NCI-H345 (cell line): ENCODE data around the gene ACER1.
"Not testable (repeated sequence)": the region's sequence is repeated elsewhere in the genome, so short reads cannot be mapped to it uniquely, and the experiment has no call there.

Experiments used
- DNase-seq: peaks from one replicate; lab custom pipeline; 2025; lab: John Stamatoyannopoulos, UW

ACER1 gene, protein sequence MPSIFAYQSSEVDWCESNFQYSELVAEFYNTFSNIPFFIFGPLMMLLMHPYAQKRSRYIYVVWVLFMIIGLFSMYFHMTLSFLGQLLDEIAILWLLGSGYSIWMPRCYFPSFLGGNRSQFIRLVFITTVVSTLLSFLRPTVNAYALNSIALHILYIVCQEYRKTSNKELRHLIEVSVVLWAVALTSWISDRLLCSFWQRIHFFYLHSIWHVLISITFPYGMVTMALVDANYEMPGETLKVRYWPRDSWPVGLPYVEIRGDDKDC

DNA sequence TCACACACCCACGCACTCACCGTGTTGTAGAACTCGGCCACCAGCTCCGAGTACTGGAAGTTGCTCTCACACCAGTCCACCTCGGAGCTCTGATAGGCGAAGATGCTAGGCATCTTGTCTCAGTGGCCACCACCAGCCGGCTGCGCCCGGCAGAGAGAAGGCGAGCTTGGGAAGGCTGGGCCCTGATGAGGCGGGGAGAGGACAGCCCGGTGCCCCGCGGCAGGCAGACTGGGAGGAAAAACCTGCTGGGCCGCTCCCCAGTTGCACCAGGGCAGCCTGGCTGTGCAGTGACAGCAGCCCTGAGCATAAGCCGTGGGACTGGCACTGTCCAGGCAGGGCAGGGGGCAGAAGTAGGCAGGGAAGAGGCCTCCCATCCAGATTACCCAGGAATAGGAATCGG, at the start of gene ACER1:
TSS of gene ACER1 (minus strand) at position 174 of the 400 bp plus-strand sequence. CDS start at position 113, 61 bp downstream.
- DNase-seq, result no peak

- no peak for DNase-seq
Observed at GRCh38 chr19:6383188-6383587, 49.8 kb upstream of the ACER1 start.

DNA sequence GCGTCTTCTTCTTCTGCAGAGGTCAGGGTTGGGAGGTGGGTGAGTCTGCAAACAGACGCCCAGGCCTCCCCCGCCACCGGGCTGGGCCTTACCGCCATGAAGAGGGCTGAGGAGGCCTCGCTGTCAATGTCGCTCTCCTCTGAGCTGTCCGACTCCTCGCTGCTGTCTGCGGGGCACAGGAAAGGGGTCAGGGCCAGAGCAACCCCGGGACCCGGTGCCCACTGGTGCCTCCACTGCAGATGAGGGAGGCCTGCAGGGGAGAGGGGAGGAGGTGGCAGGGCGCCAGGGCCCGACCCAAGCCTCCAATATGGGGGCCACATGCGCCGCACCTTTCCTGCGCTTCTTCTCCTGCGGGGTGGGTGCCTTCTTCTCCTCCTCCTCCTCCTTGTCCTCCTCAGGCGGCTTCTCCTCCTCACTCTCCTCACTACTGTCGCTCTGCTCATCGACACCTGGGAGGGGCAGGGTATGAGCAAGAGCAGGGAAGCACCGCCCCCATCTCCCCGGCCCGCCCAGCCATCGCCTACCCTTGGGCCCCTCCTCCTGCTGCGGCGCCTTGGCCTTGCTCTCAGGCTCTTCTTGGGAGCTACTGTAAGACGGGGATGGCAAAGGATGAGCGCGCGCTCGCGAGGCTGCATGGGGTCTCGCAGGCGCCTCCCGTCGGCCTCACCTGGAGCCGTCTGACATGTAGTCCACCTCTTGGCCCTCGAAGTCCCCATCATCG, 47.8 kb upstream of the ACER1 start:
- no peak for DNase-seq

- DNase-seq, result no peak
Observed at GRCh38 chr19:6379744-6380143, 46.3 kb upstream of the ACER1 start.

- DNase-seq, result no peak
Observed at GRCh38 chr19:6378486-6378885, 45.1 kb upstream of the ACER1 start.

DNA sequence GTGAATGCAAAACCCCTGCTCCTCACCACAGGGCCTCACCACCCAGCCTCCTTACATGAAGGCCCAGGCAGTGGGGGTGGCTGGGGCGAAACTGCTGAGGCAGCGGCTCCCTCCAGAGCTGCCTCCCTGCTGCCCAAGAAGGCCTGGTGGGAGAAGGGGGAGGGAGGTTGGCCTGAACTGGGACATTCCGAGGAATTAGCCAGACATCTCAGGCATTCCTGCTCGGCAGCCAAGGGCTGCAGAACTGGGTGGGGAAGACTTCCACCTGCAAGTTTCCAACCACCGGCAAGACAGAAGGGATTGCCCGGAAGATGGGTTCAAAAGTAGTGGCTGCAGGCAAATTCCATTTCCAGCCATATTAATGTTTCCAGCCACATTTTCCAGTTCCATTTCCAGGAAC, 44.6 kb upstream of the ACER1 start:
- no peak for DNase-seq

GRCh38 chr19:6376512-6377190, 43.2 kb upstream of the ACER1 start:
- no peak for DNase-seq

- DNase-seq, result no peak
Observed at GRCh38 chr19:6375411-6376010, 42.1 kb upstream of the ACER1 start, which contains the start of gene PSPN. Gene PSPN, minus strand, starts transcription at chr19:6375933. Its CDS starts 84 bp downstream, at chr19:6375849.

DNA sequence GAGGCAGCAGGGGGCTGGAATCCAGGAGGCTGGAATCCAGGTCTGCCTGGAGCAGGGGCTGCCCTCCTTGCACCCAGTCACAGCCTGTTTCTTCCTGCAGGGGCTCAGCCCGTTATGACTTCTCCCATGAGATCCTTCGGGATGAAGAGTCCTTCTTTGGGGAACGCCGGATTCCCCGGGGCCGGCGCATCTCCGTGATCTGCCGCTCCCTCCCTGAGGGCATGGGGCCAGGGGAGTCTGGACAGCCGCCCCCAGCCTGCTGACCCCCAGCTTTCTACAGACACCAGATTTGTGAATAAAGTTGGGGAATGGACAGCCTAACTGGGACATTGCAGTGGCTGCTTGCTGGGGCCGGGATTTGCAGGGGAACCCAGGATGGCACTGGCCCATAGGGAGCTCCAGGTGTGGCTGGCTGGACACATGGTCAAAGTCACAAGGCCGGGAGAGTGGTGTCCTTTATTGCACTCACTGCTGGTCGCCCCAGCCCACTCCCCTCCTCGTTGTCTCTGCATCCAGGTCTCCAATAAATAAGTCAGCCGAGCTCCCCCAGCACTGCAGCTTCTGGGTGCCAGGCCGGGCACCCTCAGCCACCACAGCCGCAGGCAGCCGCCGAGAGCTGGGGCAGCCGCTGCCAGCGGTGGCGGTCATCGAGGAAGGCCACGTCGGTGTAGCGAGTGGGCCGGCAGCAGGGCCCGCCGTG, 41.4 kb upstream of the ACER1 start:
- no peak for DNase-seq

- DNase-seq, result no peak
Observed at GRCh38 chr19:6374161-6374709, 40.8 kb upstream of the ACER1 start.

GRCh38 chr19:6373813-6374108, 40.3 kb upstream of the ACER1 start:
- no peak for DNase-seq

- peak; percentile 98 for DNase-seq
Observed at GRCh38 chr19:6373096-6373812, 39.8 kb upstream of the ACER1 start.

DNA sequence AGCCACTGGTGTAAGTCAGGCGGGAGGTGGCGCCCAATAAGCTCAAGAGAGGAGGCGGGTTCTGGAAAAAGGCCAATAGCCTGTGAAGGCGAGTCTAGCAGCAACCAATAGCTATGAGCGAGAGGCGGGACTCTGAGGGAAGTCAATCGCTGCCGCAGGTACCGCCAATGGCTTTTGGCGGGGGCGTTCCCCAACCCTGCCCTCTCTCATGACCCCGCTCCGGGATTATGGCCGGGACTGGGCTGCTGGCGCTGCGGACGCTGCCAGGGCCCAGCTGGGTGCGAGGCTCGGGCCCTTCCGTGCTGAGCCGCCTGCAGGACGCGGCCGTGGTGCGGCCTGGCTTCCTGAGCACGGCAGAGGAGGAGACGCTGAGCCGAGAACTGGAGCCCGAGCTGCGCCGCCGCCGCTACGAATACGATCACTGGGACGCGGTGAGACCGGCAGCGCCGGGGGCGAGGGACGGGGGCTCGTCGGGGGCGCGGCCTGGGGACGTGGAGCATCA, 39.2 kb upstream of the ACER1 start, which contains the start of gene ALKBH7:
TSS of gene ALKBH7 (plus strand) at position 201 of the 502 bp plus-strand sequence. CDS start at position 228, 27 bp downstream.
- DNase-seq, result peak; percentile 100

- DNase-seq, result no peak
Observed at GRCh38 chr19:6364353-6364752, 30.9 kb upstream of the ACER1 start.

DNA sequence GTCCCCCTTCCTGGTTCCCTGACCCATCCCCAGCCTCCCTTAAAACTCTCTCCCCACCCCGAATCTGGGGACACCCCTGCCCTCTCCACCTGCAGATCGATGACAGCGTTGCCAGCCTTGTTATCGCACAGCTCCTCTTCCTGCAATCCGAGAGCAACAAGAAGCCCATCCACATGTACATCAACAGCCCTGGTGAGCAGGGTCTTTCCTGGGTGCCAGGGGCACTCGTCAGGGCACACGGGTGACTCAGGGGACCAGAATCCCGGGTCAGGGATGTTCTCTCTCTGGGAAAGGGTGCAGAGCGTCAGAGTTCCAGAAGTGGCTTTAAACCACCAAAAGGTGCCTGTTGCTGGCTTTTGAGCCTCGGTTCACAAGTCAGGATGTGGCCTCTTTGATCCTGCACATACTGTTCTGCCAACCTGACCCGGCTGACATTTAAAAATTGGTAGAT, 29.0 kb upstream of the ACER1 start:
- DNase-seq, result no peak

- DNase-seq, result no peak
Observed at GRCh38 chr19:6362027-6362350, 28.6 kb upstream of the ACER1 start.

- DNase-seq, result not testable (repeated sequence)
Observed at GRCh38 chr19:6360857-6361216, 27.4 kb upstream of the ACER1 start.

DNA sequence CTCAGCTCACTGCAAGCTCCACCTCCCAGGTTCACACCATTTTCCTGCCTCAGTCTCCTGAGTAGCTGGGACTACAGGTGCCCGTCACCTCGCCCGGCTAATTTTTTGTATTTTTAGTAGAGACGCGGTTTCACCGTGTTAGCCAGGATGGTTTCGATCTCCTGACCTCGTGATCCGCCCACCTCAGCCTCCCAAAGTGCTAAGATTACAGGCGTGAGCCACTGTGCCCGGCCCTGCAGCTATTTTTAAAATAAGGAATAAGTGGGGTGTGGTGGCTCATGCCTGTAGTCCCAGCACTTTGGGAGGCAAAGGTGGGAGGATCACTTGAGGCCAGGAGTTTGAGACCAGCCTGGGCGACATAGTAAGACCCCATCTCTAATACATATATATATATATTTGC, 27.0 kb upstream of the ACER1 start:
- not testable (repeated sequence) for DNase-seq

DNA sequence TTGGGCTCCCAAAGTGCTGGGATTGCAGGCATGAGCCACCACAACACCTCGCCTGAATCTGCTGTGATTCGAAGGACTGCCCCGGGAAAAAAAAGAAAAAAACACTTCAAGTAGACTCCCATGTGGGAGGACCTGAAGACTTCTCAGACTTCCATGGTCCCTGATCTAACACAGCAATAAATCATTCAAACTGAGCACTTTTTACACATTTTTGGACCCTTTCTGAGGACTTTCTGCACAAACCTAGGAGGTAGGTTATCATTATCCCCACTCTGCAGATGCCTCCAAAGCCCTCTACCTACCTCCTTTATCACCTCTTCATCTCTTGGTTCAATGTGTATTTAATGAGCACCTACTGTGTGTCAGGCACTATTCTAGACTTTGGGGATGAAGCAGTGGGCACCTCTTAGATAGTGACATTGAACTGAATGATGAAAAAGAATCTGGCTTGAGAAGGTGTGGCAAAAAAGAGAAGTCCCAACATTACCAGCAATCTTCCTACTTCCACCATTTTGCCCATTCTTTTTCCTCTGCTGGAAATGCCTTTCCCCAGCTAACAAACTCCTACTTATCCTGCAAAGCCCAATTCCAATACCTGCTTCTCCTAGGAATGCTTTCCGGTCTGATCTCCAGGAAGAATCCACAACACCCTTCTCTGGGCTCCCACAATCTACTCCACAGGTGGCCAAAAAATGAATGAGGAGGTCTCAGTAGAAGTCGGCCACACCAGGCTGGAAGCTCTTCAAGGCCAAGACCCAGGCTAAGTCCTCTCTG, 26.3 kb upstream of the ACER1 start:
- DNase-seq, result no peak

DNA sequence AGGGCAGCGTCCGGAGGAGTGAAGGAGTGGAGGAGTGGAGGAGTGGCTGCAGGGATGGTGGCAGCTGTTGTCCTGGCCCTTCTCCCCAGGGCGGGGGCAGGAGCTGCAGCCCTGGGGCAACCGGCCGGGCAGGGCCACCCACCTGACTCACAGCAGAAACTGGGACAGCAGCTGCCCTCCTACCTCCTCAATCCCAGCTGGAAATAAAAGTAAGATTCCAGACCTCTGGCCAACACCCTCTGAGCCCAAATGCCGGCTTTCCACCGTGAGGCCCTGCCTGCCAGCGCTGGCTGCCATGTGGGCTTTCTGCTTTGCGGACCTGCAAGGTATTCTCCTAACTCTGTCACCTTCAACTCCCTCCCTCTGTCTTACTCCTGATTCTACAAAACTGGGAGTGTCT, 24.6 kb upstream of the ACER1 start:
- no peak for DNase-seq
